ENCODE results near the gene GPR89B.
"Not testable (repeated sequence)": the region's sequence is repeated elsewhere in the genome, so short reads cannot be mapped to it uniquely, and the experiment has no call there.

DNA sequence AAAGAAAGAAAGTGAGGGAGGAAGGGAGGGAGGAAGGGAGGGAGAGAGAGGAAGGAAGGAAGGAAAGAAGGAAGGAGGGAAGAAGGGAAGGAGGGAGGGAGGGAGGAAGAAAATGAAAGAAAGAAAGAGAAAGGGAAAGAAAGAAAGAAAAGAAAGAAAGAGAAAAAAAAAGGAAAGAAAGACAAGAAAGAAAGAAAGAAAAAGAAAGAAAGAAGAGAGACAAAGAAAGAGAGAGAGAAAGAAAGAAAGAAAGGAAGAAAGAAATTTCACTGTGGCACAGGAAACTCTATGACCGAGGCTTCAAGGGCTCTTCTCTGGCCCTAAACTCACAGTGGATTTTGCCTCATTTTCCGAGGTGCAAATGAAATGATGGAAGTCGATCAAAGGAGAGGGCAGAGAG lies 104.0 kb downstream of the GPR89B start:
- TF ChIP-seq, protein P1, sequence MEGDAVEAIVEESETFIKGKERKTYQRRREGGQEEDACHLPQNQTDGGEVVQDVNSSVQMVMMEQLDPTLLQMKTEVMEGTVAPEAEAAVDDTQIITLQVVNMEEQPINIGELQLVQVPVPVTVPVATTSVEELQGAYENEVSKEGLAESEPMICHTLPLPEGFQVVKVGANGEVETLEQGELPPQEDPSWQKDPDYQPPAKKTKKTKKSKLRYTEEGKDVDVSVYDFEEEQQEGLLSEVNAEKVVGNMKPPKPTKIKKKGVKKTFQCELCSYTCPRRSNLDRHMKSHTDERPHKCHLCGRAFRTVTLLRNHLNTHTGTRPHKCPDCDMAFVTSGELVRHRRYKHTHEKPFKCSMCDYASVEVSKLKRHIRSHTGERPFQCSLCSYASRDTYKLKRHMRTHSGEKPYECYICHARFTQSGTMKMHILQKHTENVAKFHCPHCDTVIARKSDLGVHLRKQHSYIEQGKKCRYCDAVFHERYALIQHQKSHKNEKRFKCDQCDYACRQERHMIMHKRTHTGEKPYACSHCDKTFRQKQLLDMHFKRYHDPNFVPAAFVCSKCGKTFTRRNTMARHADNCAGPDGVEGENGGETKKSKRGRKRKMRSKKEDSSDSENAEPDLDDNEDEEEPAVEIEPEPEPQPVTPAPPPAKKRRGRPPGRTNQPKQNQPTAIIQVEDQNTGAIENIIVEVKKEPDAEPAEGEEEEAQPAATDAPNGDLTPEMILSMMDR (optimal IDR thresholded peaks at IDR 0.05 in 1 of 3, IDR thresholded peaks at IDR 0.05 in 1 of 3, conservative IDR thresholded peaks at IDR 0.05 in 1 of 3; ENCODE audit: extremely low read depth in 1 of 3, insufficient read depth in 2 of 3, low read length in 3 of 3), result not testable (repeated sequence)
- not testable (repeated sequence) for TF ChIP-seq EZH2 (IDR thresholded peaks at IDR 0.05; ENCODE audit: low read length)

Data from keratinocyte (primary cell).